ENCODE measurements around the gene TBL3.
A peak's percentile ranks its signal among the peaks of the same experiment; 100 is the strongest.

The TBL3 gene

GRCh38 chr16:1981398-1981836, 9.6 kb downstream of the TBL3 start, which contains the start of gene NOXO1:
Gene NOXO1 (minus strand): TSS chr16:1981469. CDS start chr16:1981179, 290 bp downstream.
- no peak within 1 kb of the TSS for H3K4me3 ChIP-seq
- no peak for TF ChIP-seq CTCF (IDR thresholded peaks at IDR 0.05)
- no peak for DNase-seq (ENCODE audit: low spot score)
- no peak within 1 kb of the TSS for H3K27ac ChIP-seq

- Histone ChIP-seq H3K4me3 (no peak overlapping the region), H3K27ac (no peak overlapping the region)
- no peak for TF ChIP-seq CTCF (IDR thresholded peaks at IDR 0.05)
- no peak for DNase-seq (ENCODE audit: low spot score)
These were observed 10.2 kb downstream of the TBL3 start for GRCh38 chr16:1982013-1982433.

GRCh38 chr16:1982991-1983543, 11.2 kb downstream of the TBL3 start:
- no peak for DNase-seq (ENCODE audit: low spot score)
- H3K27ac ChIP-seq = peak overlapping the region in 1 of 2 donors; percentile 88

GRCh38 chr16:1983544-1984346, 11.9 kb downstream of the TBL3 start, which contains the start of gene GFER:
Gene GFER (plus strand): TSS chr16:1984193. CDS start chr16:1984219, 26 bp downstream.
- no peak for TF ChIP-seq CTCF (IDR thresholded peaks at IDR 0.05)
- DNase-seq (ENCODE audit: low spot score) = peak; percentile 93
- Histone ChIP-seq H3K4me3 (peak within 1 kb of the TSS; percentile 97), H3K27ac (peak within 1 kb of the TSS in 1 of 2 donors; percentile 88)

More at GRCh38 chr16:1982991-1983543, 11.2 kb downstream of the TBL3 start:
- TF ChIP-seq CTCF (IDR thresholded peaks at IDR 0.05) = no peak
- H3K4me3 ChIP-seq = peak overlapping the region; percentile 97

- no peak for DNase-seq (ENCODE audit: low spot score)
- TF ChIP-seq CTCF (IDR thresholded peaks at IDR 0.05) = no peak
- Histone ChIP-seq H3K27ac (peak overlapping the region in 1 of 2 donors; percentile 88), H3K4me3 (peak overlapping the region; percentile 97)
These were observed 12.7 kb downstream of the TBL3 start for GRCh38 chr16:1984347-1985225.

GRCh38 chr16:1985466-1986150, 13.8 kb downstream of the TBL3 start:
- H3K4me3 ChIP-seq = no peak overlapping the region
- TF ChIP-seq CTCF (IDR thresholded peaks at IDR 0.05) = no peak
- no peak for DNase-seq (ENCODE audit: low spot score)
- no peak overlapping the region for H3K27ac ChIP-seq

Measured in coronary artery (tissue), 2 donors.